Measurements from ENCODE around the gene NOL3. TPM values are rescaled to one million over a fixed set of nuclear protein-coding genes. Genes with fewer than 3 reads are reported as not detected.

NOL3 gene
- total and polyA plus RNA-seq, 2 of the 4 experiments (the other 2 are of a cell fraction) = 6.1 to 17.2 TPM

DNA sequence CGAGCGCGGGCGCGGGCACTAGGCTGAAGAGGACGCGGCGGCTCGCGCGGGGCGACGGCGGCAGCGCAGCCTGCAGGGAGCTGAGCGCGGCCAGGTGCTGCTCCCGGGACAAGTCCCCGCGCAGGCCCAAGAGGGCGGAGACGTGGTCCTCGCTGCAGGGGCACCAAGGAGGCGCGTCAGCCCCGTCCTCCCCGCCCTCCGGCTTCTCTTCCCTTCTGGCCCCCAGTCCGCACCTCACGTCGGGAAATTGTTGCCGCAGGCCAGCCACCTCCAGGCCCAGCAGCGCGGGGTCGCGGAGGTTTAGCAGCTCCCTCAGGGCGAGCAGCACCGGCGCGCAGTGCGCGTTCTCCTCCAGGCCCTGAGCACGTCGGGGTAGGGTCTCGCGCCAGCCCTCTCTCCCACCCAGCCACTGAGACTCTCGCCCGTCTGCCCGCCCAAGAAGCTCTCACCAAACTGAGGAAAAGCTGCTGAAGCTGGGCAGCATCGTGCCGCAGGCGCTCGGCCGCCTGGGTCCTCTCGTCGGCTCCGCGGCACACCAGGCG is 14.2 kb downstream of the NOL3 start (continued):
- TF ChIP-seq POLR2A (IDR thresholded peaks at IDR 0.05; ENCODE audit: low read depth, low read length) (no peak), FOS (IDR thresholded peaks at IDR 0.05; ENCODE audit: low read depth, low read length) (no peak), MAZ (IDR thresholded peaks at IDR 0.05; ENCODE audit: borderline replicate concordance, low read depth, low read length) (no peak)
- TF ChIP-seq, protein P1, sequence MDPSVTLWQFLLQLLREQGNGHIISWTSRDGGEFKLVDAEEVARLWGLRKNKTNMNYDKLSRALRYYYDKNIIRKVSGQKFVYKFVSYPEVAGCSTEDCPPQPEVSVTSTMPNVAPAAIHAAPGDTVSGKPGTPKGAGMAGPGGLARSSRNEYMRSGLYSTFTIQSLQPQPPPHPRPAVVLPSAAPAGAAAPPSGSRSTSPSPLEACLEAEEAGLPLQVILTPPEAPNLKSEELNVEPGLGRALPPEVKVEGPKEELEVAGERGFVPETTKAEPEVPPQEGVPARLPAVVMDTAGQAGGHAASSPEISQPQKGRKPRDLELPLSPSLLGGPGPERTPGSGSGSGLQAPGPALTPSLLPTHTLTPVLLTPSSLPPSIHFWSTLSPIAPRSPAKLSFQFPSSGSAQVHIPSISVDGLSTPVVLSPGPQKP (IDR thresholded peaks at IDR 0.05; ENCODE audit: borderline replicate concordance, low read depth, low read length) = no peak
